Testis (tissue), 3 donors: ENCODE data around the gene ERICH2. TPM values are rescaled to one million over a fixed set of nuclear protein-coding genes. Genes with fewer than 3 reads are reported as not detected.

ENCODE experiments used
- DNase-seq: peaks from one replicate; pipeline ENCODE4 v3.0.0-alpha.2; 2019
- H3K27ac ChIP-seq, 2 donors: fragments of 200-600 bp; sonication (generic); one replicate each; pipeline ENCODE4 v1.5.1; 2019
- H3K27me3 ChIP-seq: fragments of 200-600 bp; sonication (generic); one replicate; pipeline ENCODE4 v1.5.1; 2019
- H3K36me3 ChIP-seq: fragments of 200-600 bp; sonication (generic); one replicate; pipeline ENCODE4 v1.5.1; 2017; ENCODE audit warnings: low read depth; ENCODE audit errors: missing control alignments
- H3K4me1 ChIP-seq: fragments of 200-600 bp; sonication (generic); one replicate; pipeline ENCODE4 v1.5.1; 2019
- H3K4me3 ChIP-seq, 2 donors: fragments of 200-600 bp; sonication (generic); one replicate each; pipeline ENCODE4 v1.5.1; 2017 to 2019
- H3K9me3 ChIP-seq: fragments of 200-600 bp; sonication (generic); one replicate; pipeline ENCODE4 v1.5.1; 2017
- CTCF ChIP-seq, 3 experiments: fragments of 450-650 bp in 2 of 3; fragments of 200-600 bp in 1 of 3; sonication (generic) in 1 of 3; IDR thresholded peaks; one replicate each; pipeline ENCODE4 v1.5.1; 2016 to 2019; ENCODE audit warnings: antibody characterized with exemption in 3 of 3, mild to moderate bottlenecking in 2 of 3, moderate library complexity in 1 of 3
- POLR2A ChIP-seq: fragments of 450-650 bp; IDR thresholded peaks from one replicate; pipeline ENCODE4 v1.6.1; 2017; ENCODE audit warnings: antibody characterized with exemption, mild to moderate bottlenecking, moderate library complexity
- WGBS, 2 donors: methylation state at CpG; one replicate each; pipeline ENCODE4 v1.1.5; 2018; 5-methylcytosine and 5-hydroxymethylcytosine counted together
- intact Hi-C: fragments of 100-400 bp; cut with DNase I; formaldehyde crosslinking; loops from one replicate; pipeline ENCODE4 v1.15.1; 2023; ENCODE audit warnings: low total_unique reads
- polyA plus RNA-seq: library from polyadenylated mRNA; stranded (reverse); fragments of 350-450 nt; fragmentation: Illumina TruSeq; extraction: RNeasy Lipid Tissue Mini Kit (QIAGEN cat#74804); gene quantifications from one replicate; pipeline ENCODE4 v1.2.3, GENCODE V29; 2014; ENCODE audit warnings: low read depth, low replicate concordance; ENCODE audit not compliant: insufficient read depth
- total RNA-seq, 2 donors: library from RNA; depleted of rRNA; stranded (reverse); fragments of >200 nt; gene quantifications; one replicate each; pipeline ENCODE4 v1.2.3, GENCODE V29; 2016

The ERICH2 gene
- total and polyA plus RNA-seq, 3 donors from 2014 or later = 36.5 to 126 (median 78.8) TPM

GRCh38 chr2:170770606-170771420 lies 635 bp downstream of the ERICH2 start:
- Histone ChIP-seq H3K36me3 (no peaks in the 10 kb centered on the region), H3K27ac (peak overlapping the region; percentile 56 to 67), H3K4me1 (peaks cover 5% of the 10 kb centered on the region), H3K4me3 (peak overlapping the region; percentile 69 to 78), H3K27me3 (no peaks in the 10 kb centered on the region), H3K9me3 (no peaks in the 10 kb centered on the region)
- peak; percentile 81 for DNase-seq
- 0 to 1% methylated on average over 16 to 29 of the region's 82 CpGs for WGBS, 2 donors
- intact Hi-C loops = no loop called here
- no peak for TF ChIP-seq POLR2A

- Histone ChIP-seq H3K27me3 (no peaks in the 10 kb centered on the region), H3K9me3 (no peaks in the 10 kb centered on the region), H3K27ac (peak overlapping the region; percentile 56 to 67), H3K4me3 (peak overlapping the region; percentile 69 to 78), H3K4me1 (peaks cover 5% of the 10 kb centered on the region), H3K36me3 (no peaks in the 10 kb centered on the region)
- TF ChIP-seq CTCF (IDR thresholded peaks at IDR 0.05) (no peak), POLR2A (no peak)
- no peak for DNase-seq
- 9% methylated on average over 11 to 15 of the region's 15 CpGs for WGBS, 2 donors
- intact Hi-C loops = no loop called here
Observed at GRCh38 chr2:170771421-170771937, 1.3 kb downstream of the ERICH2 start.

- H3K36me3 ChIP-seq = no peaks in the 10 kb centered on the region
- no peaks in the 10 kb centered on the region for H3K9me3 ChIP-seq
- H3K4me3 ChIP-seq = no peak overlapping the region
- no peak overlapping the region for H3K27ac ChIP-seq
- peaks cover 5% of the 10 kb centered on the region for H3K4me1 ChIP-seq
- TF ChIP-seq POLR2A = no peak
- no peak for TF ChIP-seq CTCF (IDR thresholded peaks at IDR 0.05)
- intact Hi-C loops = no loop called here
- no peaks in the 10 kb centered on the region for H3K27me3 ChIP-seq
- no peak for DNase-seq
Observed at GRCh38 chr2:170772295-170772694, 2.1 kb downstream of the ERICH2 start.

- Histone ChIP-seq H3K4me3 (no peak overlapping the region), H3K9me3 (no peaks in the 10 kb centered on the region), H3K27me3 (no peaks in the 10 kb centered on the region), H3K4me1 (peaks cover 5% of the 10 kb centered on the region), H3K36me3 (no peaks in the 10 kb centered on the region), H3K27ac (no peak overlapping the region)
- intact Hi-C loops = no loop called here
- DNase-seq = no peak
- TF ChIP-seq CTCF (IDR thresholded peaks at IDR 0.05) (no peak), POLR2A (no peak)
Observed at GRCh38 chr2:170774074-170774473, 3.9 kb downstream of the ERICH2 start.

- no peak overlapping the region for H3K27ac ChIP-seq
- no peaks in the 10 kb centered on the region for H3K27me3 ChIP-seq
- H3K36me3 ChIP-seq = no peaks in the 10 kb centered on the region
- intact Hi-C loops = no loop called here
- 64 to 65% methylated on average over 2 of the region's 2 CpGs for WGBS, 2 donors
- no peak for TF ChIP-seq POLR2A
- TF ChIP-seq CTCF (IDR thresholded peaks at IDR 0.05) = no peak
- H3K9me3 ChIP-seq = no peaks in the 10 kb centered on the region
- H3K4me3 ChIP-seq = no peak overlapping the region
- DNase-seq = no peak
- no peaks in the 10 kb centered on the region for H3K4me1 ChIP-seq
Observed at GRCh38 chr2:170778900-170779299, 8.7 kb downstream of the ERICH2 start.
